PC-9 (cell line): ENCODE data around the gene GOLT1A.

Source experiments
- EZH2 ChIP-seq: fragments of 200-600 bp; sonication (generic); IDR thresholded peaks from 2 replicates; pipeline ENCODE4 v1.8.0; 2017; ENCODE audit warnings: antibody characterized with exemption, low read depth
- TF ChIP-seq, protein P1 (sequence below): fragments of 200-600 bp; sonication (generic); conservative IDR thresholded peaks from 2 replicates; pipeline ENCODE4 v1.6.1; 2017; ENCODE audit warnings: mixed run types, antibody characterized with exemption, mild to moderate bottlenecking, moderate library complexity

DNA sequence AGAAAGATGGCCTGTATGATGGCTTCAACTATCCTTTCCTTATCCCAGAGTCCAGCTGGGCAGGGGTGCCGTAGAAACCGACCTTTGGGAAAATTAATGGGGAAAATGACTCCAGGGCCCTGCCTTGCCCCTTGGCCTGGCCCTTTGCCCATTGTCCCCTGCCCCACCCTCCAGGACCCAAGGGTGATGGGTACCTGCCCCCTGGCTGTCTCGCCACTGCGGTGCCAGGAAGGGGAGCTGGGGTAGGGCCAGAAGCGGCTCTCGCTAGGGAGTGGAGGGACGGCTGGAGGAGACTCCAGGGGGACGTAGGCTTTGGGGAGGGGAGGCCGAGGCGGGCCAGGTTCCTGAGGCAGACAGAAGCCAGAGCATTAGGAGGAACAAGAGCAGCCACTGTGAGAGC is 29.1 kb upstream of the GOLT1A start:
- TF ChIP-seq, protein P1, sequence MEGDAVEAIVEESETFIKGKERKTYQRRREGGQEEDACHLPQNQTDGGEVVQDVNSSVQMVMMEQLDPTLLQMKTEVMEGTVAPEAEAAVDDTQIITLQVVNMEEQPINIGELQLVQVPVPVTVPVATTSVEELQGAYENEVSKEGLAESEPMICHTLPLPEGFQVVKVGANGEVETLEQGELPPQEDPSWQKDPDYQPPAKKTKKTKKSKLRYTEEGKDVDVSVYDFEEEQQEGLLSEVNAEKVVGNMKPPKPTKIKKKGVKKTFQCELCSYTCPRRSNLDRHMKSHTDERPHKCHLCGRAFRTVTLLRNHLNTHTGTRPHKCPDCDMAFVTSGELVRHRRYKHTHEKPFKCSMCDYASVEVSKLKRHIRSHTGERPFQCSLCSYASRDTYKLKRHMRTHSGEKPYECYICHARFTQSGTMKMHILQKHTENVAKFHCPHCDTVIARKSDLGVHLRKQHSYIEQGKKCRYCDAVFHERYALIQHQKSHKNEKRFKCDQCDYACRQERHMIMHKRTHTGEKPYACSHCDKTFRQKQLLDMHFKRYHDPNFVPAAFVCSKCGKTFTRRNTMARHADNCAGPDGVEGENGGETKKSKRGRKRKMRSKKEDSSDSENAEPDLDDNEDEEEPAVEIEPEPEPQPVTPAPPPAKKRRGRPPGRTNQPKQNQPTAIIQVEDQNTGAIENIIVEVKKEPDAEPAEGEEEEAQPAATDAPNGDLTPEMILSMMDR = no peak
- TF ChIP-seq EZH2 = no peak
